ENCODE measurements around the gene GNAI3.

The GNAI3 gene

GRCh38 chr1:109527098-109527811 lies 21.2 kb upstream of the GNAI3 start:
- DNase-seq: no peak

DNA sequence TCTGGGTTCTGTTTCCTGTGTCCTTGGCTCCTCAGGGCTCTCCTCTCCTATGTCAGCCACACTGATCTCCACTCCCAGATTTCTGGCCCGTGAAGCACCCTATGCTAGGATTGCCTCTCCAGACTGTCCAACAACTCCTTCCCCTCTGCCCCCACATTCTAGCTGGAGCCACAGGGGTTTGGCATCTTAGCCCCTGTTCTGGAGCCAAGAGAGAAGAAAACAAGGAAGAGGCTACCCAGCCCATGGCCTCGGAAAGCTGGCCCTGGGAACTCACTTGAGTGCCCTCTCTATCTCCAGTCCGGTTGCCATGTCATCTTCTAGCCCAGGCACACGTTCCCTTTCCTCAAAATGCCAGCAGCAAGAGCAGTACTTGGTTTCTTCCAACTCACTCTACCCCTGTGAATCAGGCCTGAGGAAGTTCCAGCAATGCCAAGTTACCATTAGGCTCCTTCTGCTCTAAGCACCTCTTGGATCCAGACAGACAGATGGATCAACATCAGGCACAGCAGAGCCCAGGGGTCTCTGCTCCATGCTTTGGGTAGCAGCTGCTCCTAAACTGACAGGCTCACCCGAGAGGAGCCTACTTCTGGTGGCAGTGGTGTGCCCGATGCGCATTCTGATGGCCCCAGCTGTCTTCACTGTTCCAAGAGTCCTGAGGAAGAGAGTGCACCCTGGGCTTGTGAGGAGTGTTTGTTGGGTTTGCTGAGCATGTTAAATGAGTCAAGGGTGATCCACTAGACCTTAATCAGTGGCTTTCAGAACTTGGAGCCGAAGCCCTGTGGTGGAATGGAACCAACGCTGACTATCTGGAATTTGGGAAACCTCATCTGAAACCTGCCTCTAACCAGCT lies 20.3 kb upstream of the GNAI3 start:
- DNase-seq: no peak

DNA sequence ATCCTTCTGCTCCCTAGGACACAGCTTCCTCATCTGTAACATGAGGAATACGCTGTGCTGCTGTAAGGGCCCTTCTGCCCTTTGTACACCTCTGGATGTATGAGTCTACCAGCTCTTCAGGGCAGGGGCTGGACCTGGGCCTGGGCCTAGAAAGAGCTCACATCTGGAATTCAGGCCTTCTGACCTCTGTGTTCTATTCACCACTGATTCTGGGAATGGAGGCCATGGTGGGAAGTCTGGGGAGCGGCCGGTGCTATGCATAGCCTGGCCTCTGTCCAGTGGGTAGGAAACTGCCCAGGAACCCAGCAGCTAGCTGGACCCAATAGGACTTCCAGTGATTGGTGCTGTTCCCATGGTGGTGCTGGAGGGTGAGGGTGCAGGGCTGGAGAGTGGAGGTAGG lies 19.7 kb upstream of the GNAI3 start:
- DNase-seq: no peak

DNA sequence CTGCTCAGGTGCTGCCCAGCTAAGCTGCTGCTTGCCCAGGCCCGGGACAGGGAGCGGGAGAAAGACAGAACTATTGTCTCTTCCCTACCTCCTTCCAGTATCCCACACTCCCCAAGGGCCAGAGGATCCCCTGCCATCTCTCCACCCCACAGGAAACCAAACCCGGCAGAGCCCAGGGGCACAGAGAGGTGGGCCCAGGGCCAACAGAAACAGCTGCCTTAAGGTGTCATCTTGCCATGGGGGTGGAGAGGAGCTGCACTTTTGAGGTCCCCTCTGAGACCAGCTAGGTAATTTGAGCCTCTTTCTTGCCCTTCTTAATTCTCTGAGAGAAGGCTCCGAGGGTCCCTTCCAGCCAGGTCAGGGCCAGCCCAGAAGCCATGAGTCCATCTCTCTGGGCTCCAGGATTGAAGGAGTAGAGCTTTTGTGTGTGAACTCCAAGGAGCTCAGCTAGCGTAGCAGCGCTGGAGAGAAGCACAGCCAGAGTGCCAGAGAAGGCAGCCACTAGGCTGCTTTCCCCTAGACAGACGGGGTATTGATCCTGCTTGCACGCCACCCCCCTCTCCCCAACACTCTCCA lies 18.4 kb upstream of the GNAI3 start:
- DNase-seq: no peak

DNA sequence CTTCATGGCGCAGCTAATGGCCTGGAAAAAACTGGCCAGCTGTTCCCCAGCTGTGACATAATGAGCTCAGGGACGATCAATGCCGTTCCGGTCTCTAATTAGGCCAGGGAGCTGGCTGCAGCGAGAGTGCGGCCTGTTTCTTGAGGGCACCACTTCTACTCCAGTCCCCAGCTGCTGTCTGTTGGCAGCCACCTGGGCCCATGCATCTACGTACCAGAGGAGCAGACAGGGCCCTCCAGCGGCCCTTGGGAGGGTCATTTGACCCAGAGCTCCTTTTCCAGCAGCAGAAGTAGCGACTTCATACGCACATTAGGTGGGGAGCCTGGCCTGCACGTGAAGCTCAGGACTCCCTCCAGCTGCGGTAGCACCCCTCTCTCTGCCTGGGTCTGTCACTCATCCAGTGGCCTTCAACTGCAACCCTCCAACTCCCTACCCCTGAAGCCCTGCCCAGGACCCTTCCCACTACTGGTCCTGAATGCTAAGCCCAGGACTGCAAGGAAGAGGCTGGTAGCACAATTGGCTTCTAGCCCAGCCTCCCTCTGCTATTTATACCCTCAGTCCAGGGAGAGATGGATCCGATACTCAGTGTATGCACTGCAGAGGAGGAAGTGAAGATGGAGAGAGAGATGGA lies 17.8 kb upstream of the GNAI3 start:
- DNase-seq: no peak

GRCh38 chr1:109531380-109531779 lies 17.0 kb upstream of the GNAI3 start:
- no peak for DNase-seq

DNA sequence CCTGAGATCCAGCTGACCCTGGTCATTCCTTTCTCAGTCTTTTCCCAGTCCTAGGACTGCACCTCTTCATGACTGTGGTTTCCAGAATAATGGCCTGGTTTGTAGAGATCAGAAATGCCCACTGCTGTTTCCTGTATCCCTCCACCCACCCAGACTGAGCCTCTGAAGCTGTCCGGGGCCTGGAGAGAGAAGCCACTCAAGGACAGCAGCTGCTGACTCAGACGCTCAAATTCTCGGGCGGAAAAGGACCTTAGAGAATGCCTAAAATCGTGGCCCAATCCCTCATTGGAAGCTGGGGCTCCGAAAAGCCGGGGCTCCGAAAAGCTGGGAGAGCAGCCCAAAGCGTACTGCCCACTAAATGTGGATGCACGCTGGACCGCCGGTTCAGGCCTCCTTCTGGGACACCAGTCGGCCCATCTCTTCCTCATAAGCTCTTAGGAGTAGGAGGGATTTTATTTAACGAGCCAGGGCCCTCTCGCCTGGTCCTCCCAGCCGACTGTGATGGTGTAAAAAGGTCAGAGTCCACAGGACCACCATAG lies 16.5 kb upstream of the GNAI3 start:
- DNase-seq: no peak

- peak; percentile 81 to 92 (median 88) for DNase-seq
These were observed 15.9 kb upstream of the GNAI3 start for GRCh38 chr1:109532365-109533136.

- no peak for DNase-seq
These were observed 14.0 kb upstream of the GNAI3 start for GRCh38 chr1:109534307-109534858.

- DNase-seq: no peak
These were observed 12.9 kb upstream of the GNAI3 start for GRCh38 chr1:109535481-109535880.

DNA sequence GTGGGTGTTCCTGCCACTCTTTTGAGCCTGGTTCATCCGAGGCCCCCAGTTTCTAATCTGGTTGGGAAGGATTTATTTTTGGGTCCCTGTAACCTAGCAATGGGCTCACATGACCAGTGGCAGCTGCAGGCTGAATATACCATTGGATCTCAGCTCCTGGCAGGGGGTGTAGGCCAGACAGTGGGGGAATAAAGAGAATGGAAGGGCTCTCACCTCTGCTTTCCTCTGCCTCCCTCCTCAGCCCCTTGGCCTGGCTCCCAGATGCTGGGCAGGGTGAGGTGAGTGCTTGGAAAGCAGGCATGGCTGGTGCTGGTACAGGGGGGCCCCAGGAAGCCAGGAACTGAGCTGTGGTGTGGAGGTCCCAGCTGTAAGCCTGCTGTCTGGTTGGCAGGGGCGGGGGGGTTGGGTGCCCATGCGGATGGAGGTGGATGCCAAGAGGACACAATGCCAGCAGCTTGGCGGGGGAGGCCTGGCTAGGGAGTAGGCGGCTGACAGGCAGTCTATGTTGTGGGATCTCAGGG lies 12.4 kb upstream of the GNAI3 start:
- no peak for DNase-seq

GRCh38 chr1:109537450-109538178 lies 10.8 kb upstream of the GNAI3 start:
- no peak for DNase-seq

DNA sequence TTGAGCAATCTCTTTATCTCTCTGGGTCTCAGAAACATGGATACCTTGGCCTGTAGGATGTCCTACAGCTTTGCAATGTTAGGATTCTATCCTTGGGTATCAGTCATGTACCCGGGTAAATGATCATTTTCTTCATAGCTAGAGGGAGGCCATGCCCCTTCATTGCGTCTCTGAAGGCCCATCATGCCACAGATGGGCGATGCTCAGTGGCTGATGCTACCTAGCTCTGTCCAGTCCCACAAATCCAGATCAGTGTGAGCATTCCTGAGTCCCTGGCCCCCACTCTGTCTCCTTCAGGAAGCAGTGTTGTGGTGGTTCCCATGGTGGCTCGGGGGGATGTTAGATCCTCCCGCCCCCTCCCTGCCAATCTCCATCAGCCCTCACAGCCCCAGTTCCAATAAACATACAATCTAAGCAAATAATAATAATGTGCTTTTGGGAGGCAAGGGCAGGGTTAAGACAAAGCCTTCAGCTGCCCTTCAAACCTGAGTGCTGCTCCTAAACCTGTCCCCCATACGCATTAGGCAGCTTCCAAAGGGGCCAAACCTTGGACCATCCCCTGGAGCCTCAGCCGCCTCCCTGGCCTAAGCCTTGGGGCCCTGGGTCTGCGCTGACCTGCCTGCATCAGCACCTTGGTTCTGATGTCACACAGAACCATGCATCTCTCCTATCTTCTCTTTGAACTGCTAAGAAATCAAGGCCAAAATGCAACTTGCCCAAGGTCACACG lies 9.4 kb upstream of the GNAI3 start:
- no peak for DNase-seq

DNA sequence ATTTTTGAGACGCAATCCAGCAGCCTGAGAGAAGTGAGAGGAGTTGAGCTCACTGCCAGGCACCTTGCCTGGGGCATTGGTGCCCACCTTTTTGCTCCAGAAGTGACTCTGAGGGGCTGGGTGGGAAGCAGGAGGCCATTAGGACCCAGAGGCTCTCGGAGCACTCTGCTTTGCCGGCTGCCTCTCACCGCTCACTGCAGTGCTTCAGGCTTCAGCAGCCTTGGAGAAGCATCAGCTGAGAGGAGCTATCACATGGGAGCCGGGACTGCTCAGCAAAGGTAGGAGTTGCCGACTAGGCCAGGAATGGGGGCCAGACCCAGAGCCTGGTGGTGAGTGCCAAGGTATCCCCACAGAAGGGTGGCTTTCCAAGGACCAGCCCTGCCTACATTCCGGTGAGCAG lies 8.7 kb upstream of the GNAI3 start, which contains the start of gene GPR61:
Gene GPR61, plus strand, starts transcription at position 197 of the 400 bp plus-strand sequence. CDS start 3,151 bp downstream, outside the sequence.
- no peak for DNase-seq

- DNase-seq: no peak
These were observed 7.3 kb upstream of the GNAI3 start for GRCh38 chr1:109541102-109541501.

- DNase-seq: no peak
These were observed 5.8 kb upstream of the GNAI3 start for GRCh38 chr1:109542657-109543056.

- no peak for DNase-seq
These were observed 5.0 kb upstream of the GNAI3 start for GRCh38 chr1:109543283-109543987.

DNA sequence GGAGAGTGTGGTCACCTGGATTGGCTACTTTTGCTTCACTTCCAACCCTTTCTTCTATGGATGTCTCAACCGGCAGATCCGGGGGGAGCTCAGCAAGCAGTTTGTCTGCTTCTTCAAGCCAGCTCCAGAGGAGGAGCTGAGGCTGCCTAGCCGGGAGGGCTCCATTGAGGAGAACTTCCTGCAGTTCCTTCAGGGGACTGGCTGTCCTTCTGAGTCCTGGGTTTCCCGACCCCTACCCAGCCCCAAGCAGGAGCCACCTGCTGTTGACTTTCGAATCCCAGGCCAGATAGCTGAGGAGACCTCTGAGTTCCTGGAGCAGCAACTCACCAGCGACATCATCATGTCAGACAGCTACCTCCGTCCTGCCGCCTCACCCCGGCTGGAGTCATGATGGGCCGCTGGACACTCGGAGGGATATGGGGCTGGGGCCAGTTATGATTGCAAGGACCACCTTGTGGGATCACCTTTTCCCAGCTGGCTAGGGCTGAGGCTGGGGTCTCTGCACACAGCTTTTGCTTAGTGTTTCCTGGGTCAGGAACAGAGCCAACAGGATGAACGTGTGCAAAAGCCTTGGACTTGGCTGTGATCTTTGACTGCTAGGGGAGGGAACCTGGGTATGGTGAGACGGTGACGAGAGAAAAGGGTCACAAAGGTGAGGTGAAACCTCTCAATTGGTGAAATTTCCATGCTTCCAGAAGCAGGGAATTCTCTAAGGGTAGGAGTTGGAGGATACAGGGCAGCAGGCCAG lies 4.3 kb upstream of the GNAI3 start:
- peak in 1 of 4 experiments; percentile 7 for DNase-seq
